Ecto neural progenitor cell (in vitro differentiated cells): ENCODE results near the gene TMCO4.
"Not testable (repeated sequence)": the region's sequence is repeated elsewhere in the genome, so short reads cannot be mapped to it uniquely, and the experiment has no call there.

ENCODE experiments used
- DNase-seq: peaks from one replicate; pipeline ENCODE4 v3.0.0-alpha.2; 2018; ENCODE audit warnings: low spot score

The TMCO4 gene

DNA sequence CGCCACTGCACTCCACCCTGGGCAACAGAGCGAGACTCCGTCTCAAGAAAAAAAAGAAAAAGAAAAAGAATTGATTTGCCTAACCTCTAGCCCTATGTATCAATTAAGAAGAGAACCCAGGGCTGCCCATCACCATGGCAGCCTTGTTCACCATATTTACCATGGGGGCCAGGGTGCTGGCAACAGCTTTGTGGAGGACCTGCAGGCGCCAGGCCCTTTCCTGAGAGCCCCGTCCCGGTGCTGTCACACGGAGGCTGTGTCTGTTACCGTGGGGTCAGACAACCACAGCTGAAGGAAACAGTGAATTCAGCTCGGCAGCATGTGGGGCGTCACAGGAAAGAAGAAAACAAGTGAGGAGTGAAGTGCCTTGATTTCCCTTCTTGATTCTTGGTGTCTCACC is 162.1 kb downstream of the TMCO4 start:
- no peak for DNase-seq

DNA sequence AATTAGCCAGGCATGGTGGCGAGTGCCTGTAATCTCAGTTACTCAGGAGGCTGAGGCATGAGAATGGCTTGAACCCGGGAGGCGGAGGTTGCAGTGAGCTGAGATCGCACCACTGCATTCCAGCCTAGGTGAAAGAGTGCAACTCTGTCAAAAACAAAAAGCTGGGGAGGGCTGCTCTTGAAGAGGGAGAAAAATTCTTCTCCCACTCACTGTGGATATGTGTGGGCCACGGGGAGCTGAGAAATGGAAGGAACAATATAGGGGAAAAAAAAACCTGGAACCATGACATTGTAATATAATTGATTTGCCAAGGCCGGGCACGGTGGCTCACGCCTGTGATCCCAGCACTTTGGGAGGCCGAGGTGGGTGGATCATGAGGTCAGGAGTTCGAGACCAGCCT is 163.0 kb downstream of the TMCO4 start:
- DNase-seq: not testable (repeated sequence)

DNA sequence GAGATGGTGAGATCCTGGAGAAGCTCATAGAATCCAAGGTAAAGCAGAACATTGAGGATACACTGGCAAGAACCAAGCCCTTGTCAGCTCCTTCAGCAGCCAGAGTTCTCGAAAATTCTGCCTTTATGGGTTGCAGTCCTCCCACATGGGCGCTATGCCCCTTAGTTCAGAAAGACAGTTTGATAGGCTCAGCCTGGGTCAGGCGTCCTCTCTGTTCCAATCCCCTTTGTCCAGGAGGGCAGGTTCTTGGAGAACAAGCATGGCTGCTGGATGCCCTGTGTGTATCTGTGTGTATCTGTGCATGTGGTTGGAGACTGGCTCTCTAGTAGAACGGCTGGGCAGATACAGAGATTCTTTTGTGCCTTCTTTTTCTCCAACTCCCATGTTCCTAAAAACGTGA is 163.7 kb downstream of the TMCO4 start:
- no peak for DNase-seq

DNA sequence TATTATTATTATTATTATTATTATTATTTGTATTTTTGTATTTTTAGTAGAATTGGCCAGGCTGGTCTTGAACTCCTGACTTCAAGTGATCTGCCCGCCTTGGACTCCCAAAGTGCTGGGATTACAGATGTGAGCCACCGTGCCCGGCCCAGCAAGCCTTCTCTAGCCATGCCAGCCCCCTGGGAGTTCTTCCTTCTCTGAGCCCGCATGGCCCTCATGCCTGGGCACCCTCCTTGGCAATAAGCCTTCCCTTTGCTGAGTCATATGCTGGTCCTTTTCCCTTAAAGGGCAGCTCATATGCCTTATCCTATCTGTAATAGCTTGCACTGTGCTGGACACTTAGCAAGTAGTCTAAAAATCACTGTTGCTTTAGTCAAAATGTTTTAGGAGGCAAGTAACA is 164.1 kb downstream of the TMCO4 start:
- no peak for DNase-seq

DNA sequence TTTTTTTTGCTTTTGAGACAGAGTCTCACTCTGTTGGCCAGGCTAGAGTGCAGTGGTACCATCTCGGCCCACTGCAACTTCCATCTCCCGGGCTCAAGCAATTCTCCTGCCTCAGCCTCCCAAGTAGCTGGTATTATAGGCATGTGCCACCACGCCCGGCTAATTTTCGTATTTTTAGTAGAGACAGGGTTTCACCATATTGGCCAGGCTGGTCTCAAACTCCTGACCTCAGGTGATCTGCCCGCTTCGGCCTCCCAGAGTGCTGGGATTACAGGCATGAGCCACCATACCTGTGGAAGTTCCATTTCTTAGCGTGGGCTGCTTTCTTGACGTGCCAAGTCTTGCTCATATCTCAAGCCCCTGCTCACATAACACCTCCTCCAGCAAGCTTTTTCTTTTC is 164.7 kb downstream of the TMCO4 start:
- DNase-seq: not testable (repeated sequence)

DNA sequence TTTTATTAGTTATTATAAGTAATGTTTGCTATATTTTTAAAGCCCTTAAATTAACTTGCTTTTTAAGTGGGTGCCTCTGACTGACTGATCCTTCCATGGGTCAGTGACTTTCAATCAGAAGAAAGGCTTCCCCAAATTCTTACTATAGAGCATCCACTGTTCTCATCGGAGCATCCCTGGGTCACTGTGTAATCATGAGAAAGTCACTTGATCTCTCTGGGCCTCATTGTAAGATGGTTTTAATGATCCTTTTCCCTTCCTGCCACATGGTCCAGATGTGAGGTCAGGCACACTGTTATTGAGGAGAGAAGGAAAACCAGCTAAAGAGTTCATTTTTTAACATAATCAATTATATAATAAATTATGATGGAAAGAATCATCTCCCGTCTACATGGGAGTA is 166.6 kb downstream of the TMCO4 start:
- DNase-seq: no peak
